ENCODE measurements around the gene COL23A1. TPM values are rescaled to one million over a fixed set of nuclear protein-coding genes. Genes with fewer than 3 reads are reported as not detected.
A peak's percentile ranks its signal among the peaks of the same experiment; 100 is the strongest.

The COL23A1 gene
- total RNA-seq, 1 donor from 2014 or later = 4.3 TPM

DNA sequence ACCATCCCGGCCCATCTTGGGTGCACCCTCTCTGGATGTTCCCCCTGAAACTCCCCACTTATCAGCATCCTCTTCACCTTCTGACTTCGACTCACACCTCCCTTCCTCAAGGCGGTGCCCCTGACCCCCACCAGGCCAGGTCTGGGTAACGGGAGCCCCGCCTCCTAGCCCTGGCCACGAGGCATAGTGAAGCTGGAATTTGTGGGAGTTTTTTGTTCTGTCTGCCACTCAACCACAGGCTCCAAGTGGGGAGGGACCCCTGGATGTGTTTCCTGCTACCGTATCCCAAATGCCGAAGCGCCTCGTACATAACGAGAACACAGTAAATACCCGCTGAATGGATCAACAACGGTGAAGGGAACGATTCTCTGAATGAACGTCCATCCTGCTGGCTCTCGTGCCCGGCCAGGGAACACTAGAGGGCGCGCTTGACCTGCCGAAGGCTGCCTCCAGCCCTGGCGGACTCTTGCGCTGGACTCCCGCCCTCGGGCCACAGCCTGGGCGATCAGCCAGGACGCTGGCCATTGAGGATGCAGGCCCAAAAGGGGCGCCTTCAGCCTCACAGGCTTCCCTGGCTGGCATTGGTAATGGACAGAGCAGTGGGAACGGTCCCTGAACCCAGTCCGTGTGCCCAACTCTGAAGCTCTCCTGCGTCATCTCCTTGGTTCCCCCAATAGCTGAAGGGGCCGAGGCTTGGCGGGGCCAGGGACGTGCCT lies 310.3 kb downstream of the COL23A1 start:
- no peaks in the 10 kb centered on the region for H3K4me1 ChIP-seq
- no peak overlapping the region for H3K27ac ChIP-seq
- no peaks in the 10 kb centered on the region for H3K36me3 ChIP-seq
- TF ChIP-seq, protein P1, sequence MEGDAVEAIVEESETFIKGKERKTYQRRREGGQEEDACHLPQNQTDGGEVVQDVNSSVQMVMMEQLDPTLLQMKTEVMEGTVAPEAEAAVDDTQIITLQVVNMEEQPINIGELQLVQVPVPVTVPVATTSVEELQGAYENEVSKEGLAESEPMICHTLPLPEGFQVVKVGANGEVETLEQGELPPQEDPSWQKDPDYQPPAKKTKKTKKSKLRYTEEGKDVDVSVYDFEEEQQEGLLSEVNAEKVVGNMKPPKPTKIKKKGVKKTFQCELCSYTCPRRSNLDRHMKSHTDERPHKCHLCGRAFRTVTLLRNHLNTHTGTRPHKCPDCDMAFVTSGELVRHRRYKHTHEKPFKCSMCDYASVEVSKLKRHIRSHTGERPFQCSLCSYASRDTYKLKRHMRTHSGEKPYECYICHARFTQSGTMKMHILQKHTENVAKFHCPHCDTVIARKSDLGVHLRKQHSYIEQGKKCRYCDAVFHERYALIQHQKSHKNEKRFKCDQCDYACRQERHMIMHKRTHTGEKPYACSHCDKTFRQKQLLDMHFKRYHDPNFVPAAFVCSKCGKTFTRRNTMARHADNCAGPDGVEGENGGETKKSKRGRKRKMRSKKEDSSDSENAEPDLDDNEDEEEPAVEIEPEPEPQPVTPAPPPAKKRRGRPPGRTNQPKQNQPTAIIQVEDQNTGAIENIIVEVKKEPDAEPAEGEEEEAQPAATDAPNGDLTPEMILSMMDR (IDR thresholded peaks at IDR 0.05) = peak; percentile 80 to 95 (median 90)
- H3K4me3 ChIP-seq = no peak overlapping the region
- intact Hi-C loops (cut with DNase I) = loop anchor here (1.0 to 5.0 kb wide), 2 partner anchors 272 to 310 kb away; partner anchors contain the start of gene COL23A1
- DNase-seq (ENCODE audit: low spot score in 2 of 2) = peak in 1 of 2 donors; percentile 88
- H3K27me3 ChIP-seq = no peaks in the 10 kb centered on the region
- H3K9me3 ChIP-seq = peaks cover 0 to 5% of the 10 kb centered on the region in 2 donors

DNA sequence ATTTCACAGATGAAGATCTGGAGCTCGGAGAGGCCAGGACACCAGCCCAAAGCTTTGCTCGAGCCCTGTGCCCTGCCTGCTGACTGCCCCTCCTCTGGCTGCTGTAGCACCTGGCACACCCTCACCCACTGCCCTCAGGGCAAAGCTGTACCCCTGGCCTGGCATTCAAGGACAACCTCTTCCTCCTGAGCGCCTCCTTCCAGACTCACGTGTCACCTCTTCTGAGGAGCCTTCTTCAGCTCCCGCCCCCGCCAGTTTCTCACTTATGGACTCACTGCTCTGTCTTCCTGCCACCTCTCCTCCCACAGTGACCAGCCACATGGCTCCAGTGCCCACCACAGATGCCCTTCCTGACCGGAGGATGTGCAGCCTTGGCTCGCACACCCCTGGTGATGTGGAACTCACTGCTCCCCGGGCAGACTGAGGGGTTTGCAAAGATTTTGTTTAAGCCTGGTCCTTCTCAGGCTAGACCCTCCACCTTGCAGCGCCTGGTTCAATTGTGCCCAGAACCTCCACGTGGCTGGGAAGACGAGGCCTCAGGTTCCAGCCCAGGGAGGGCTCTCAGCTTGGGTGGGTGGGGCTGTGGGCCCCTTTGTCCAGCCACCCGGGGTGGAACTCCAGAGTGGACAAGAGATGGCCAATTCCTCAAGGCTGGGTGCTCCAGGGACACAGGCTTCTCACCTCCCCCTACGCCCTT lies 311.0 kb downstream of the COL23A1 start:
- H3K36me3 ChIP-seq = no peaks in the 10 kb centered on the region
- TF ChIP-seq, protein P1 (IDR thresholded peaks at IDR 0.05) = no peak
- H3K4me3 ChIP-seq = no peak overlapping the region
- no peak for DNase-seq (ENCODE audit: low spot score in 2 of 2)
- H3K27ac ChIP-seq = no peak overlapping the region
- intact Hi-C loops (cut with DNase I) = no loop called here
- H3K4me1 ChIP-seq = no peaks in the 10 kb centered on the region
- H3K27me3 ChIP-seq = no peaks in the 10 kb centered on the region
- H3K9me3 ChIP-seq = peaks cover 0 to 5% of the 10 kb centered on the region in 2 donors

DNA sequence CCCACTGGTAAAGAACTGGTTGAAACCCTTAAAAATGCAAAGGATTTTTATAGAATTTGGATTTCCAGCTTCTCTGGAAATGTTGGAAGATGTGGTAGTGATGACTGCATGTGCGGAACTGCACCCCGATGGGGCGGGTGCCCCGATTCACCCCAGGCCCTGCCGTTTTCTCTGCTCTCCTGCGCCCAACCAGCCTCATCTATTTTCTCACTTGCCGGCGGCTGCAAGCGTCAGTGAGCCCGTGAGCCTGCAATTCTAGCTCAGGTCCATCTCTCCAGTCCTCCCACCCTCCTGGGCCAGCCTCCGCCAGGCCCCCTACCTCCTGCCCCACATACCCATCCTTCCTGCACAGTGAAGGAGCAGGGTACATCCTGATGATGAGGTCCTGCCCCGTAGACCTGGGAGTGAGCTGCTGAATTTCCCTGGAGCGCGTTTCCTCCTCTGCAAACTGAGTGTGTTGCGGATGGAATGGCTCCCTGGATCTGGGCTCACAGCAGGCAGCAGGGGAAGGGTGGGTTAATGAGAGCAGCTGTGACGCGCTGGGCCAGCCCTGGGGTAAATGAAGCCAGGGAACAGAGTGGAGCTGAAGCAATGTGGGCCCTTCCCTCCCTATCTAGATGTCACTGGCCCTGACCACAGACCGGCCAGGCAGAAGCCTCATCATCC lies 311.7 kb downstream of the COL23A1 start:
- DNase-seq (ENCODE audit: low spot score in 2 of 2) = no peak

DNA sequence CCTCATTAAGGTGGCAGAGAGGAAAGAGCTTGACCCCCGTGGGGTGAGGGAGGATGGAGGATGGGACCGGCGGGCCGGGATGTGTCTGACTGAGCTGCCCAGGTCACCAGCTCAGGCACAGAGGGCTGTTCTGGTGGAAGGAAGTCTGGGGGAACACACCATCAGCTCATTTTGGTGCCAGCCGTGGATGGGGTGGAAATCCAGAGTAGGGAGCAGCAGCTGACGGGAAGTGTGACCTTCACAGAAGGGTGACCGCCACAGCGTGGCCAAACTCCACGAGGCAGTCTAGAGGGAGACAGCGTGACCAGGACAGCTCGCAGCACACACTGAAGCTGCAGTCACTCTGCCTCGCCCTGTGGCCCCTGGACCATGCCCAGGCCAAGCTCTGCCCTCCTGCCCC lies 312.3 kb downstream of the COL23A1 start:
- no peak overlapping the region for H3K4me3 ChIP-seq
- intact Hi-C loops (cut with DNase I) = no loop called here
- no peaks in the 10 kb centered on the region for H3K36me3 ChIP-seq
- TF ChIP-seq, protein P1 (IDR thresholded peaks at IDR 0.05) = no peak
- no peaks in the 10 kb centered on the region for H3K27me3 ChIP-seq
- no peak overlapping the region for H3K27ac ChIP-seq
- no peak for DNase-seq (ENCODE audit: low spot score in 2 of 2)
- no peaks in the 10 kb centered on the region for H3K9me3 ChIP-seq
- H3K4me1 ChIP-seq = no peaks in the 10 kb centered on the region

More for the DNA sequence above, 311.7 kb downstream of the COL23A1 start:
- Histone ChIP-seq H3K27ac (no peak overlapping the region), H3K36me3 (no peaks in the 10 kb centered on the region), H3K4me1 (no peaks in the 10 kb centered on the region), H3K9me3 (no peaks in the 10 kb centered on the region), H3K4me3 (no peak overlapping the region), H3K27me3 (no peaks in the 10 kb centered on the region)
- TF ChIP-seq, protein P1 (IDR thresholded peaks at IDR 0.05) = no peak
- intact Hi-C loops (cut with DNase I) = no loop called here

DNA sequence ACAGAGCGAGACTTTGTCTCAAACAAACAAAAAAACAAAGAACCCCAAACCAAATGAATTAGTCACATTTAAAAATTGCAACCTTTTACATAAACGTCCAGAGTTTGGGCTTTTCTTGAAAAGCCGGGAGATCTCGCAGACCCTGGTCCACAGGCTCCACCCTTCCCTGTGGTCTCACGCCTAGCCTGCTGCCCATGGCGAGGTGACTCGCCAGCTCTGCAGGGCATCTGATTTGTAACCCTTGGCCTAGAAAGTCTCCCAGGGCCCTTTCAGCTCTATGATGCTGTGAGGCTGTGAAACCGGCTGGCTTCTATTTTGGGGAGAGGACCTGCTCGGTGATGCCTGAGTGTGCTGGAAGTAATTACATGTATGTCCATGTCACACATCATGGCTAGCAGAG lies 312.8 kb downstream of the COL23A1 start:
- Histone ChIP-seq H3K27me3 (no peaks in the 10 kb centered on the region), H3K4me3 (no peak overlapping the region), H3K4me1 (no peaks in the 10 kb centered on the region), H3K9me3 (no peaks in the 10 kb centered on the region), H3K36me3 (no peaks in the 10 kb centered on the region), H3K27ac (no peak overlapping the region)
- TF ChIP-seq, protein P1 (IDR thresholded peaks at IDR 0.05) = no peak
- DNase-seq (ENCODE audit: low spot score in 2 of 2) = no peak
- intact Hi-C loops (cut with DNase I) = no loop called here

All from ascending aorta (tissue), 2 donors.